ENCODE data around the gene IL6.
"Not testable (repeated sequence)": the region's sequence is repeated elsewhere in the genome, so short reads cannot be mapped to it uniquely, and the experiment has no call there.

Gene IL6

GRCh38 chr7:22726907-22727713, at the start of gene IL6:
Gene IL6 (plus strand): TSS chr7:22727200. CDS start chr7:22727263, 63 bp downstream.
- DNase-seq (ENCODE audit: low read depth in 2 of 3, low spot score in 1 of 3) = no peak

- not testable (repeated sequence) for DNase-seq (ENCODE audit: low read depth in 2 of 3, low spot score in 1 of 3)
Measured at GRCh38 chr7:22677263-22677662, 49.7 kb upstream of the IL6 start.

- no peak for DNase-seq (ENCODE audit: low read depth in 2 of 3, low spot score in 1 of 3)
Measured at GRCh38 chr7:22677680-22678079, 49.3 kb upstream of the IL6 start.

- DNase-seq (ENCODE audit: low read depth in 2 of 3, low spot score in 1 of 3) = no peak
Measured at GRCh38 chr7:22680482-22680911, 46.5 kb upstream of the IL6 start.

GRCh38 chr7:22681312-22681711, 45.7 kb upstream of the IL6 start:
- no peak for DNase-seq (ENCODE audit: low read depth in 2 of 3, low spot score in 1 of 3)

GRCh38 chr7:22681852-22682657, 44.9 kb upstream of the IL6 start:
- no peak for DNase-seq (ENCODE audit: low read depth in 2 of 3, low spot score in 1 of 3)

- DNase-seq (ENCODE audit: low read depth in 2 of 3, low spot score in 1 of 3) = no peak
Measured at GRCh38 chr7:22683379-22683778, 43.6 kb upstream of the IL6 start.

GRCh38 chr7:22686620-22687019, 40.4 kb upstream of the IL6 start:
- DNase-seq (ENCODE audit: low read depth in 2 of 3, low spot score in 1 of 3) = no peak

GRCh38 chr7:22688084-22688483, 38.9 kb upstream of the IL6 start:
- DNase-seq (ENCODE audit: low read depth in 2 of 3, low spot score in 1 of 3) = no peak

- not testable (repeated sequence) for DNase-seq (ENCODE audit: low read depth in 2 of 3, low spot score in 1 of 3)
Measured at GRCh38 chr7:22688934-22689333, 38.1 kb upstream of the IL6 start.

- DNase-seq (ENCODE audit: low read depth in 2 of 3, low spot score in 1 of 3) = no peak
Measured at GRCh38 chr7:22694597-22695207, 32.3 kb upstream of the IL6 start.

GRCh38 chr7:22695476-22696132, 31.4 kb upstream of the IL6 start:
- DNase-seq (ENCODE audit: low read depth in 2 of 3, low spot score in 1 of 3) = no peak

GRCh38 chr7:22696541-22697228, 30.3 kb upstream of the IL6 start:
- DNase-seq (ENCODE audit: low read depth in 2 of 3, low spot score in 1 of 3) = no peak

- DNase-seq (ENCODE audit: low read depth in 2 of 3, low spot score in 1 of 3) = no peak
Measured at GRCh38 chr7:22697322-22697859, 29.6 kb upstream of the IL6 start.

GRCh38 chr7:22697876-22698606, 29.0 kb upstream of the IL6 start:
- no peak for DNase-seq (ENCODE audit: low read depth in 2 of 3, low spot score in 1 of 3)

GRCh38 chr7:22698767-22699166, 28.2 kb upstream of the IL6 start:
- no peak for DNase-seq (ENCODE audit: low read depth in 2 of 3, low spot score in 1 of 3)

GRCh38 chr7:22700559-22701002, 26.4 kb upstream of the IL6 start:
- no peak for DNase-seq (ENCODE audit: low read depth in 2 of 3, low spot score in 1 of 3)

GRCh38 chr7:22702516-22702915, 24.5 kb upstream of the IL6 start:
- DNase-seq (ENCODE audit: low read depth in 2 of 3, low spot score in 1 of 3) = no peak

GRCh38 chr7:22703107-22703855, 23.7 kb upstream of the IL6 start:
- not testable (repeated sequence) for DNase-seq (ENCODE audit: low read depth in 2 of 3, low spot score in 1 of 3)

Measured in stimulated activated CD4-positive, alpha-beta T cell treated with anti-CD3 and anti-CD28 coated beads, Interleukin-12 subunit alpha, Interleukin-12 subunit beta, amount 100 ng/mL, for 48 hours (primary cell).